NCI-H2196 treated with DMSO at 0.1 percent for 48 hours (cell line): Measurements from ENCODE around the gene NABP1.
"Not testable (repeated sequence)": the region's sequence is repeated elsewhere in the genome, so short reads cannot be mapped to it uniquely, and the experiment has no call there.

Experiments
- DNase-seq: peaks from one replicate; lab custom pipeline; 2025; ENCODE audit not compliant: unreplicated experiment; lab: John Stamatoyannopoulos, UW

NABP1 gene, protein sequence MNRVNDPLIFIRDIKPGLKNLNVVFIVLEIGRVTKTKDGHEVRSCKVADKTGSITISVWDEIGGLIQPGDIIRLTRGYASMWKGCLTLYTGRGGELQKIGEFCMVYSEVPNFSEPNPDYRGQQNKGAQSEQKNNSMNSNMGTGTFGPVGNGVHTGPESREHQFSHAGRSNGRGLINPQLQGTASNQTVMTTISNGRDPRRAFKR

DNA sequence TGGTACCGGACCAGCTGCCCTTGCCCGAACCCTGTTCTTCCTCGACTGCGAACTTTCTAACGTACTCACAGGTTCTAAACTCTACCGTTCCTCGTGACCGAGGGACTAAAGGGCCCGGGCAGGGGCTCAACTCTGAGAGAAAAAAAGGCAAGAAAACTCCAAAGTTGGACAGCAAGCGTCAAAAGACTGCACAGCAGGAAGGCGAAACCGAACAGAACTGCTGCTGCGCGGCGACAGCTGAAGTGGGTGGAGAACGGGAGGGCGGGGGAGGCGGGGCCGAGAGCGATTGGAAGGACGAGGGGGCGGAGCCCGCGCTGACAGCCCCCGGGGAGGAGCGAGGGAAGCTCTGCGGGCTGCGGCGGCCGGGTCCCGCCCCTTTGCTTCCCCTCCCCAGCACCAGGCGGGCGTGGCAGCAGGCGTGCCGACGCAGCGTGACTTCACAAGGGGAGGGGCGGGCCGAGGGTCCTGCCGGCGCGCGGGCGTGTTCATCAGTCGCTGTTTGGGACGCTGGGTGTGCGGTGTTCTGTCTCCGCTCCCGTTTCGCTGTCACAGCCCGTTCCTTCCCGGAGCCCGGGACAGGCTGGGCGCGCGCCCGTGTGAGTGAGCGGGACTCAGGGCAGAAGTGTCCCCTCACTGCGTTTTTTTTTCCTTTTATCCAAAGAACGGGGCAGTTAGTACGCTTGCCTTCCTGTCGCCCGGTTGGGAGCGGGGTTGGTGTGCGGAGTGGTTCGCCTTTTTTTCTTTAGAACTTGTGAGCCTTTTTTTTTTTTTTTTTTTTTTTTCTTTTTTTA, at the start of gene NABP1:
TSS of gene NABP1 (plus strand) at position 491 of the 791 bp plus-strand sequence. CDS start 479 bp downstream, outside the sequence.
- DNase-seq, result peak; percentile 96

DNA sequence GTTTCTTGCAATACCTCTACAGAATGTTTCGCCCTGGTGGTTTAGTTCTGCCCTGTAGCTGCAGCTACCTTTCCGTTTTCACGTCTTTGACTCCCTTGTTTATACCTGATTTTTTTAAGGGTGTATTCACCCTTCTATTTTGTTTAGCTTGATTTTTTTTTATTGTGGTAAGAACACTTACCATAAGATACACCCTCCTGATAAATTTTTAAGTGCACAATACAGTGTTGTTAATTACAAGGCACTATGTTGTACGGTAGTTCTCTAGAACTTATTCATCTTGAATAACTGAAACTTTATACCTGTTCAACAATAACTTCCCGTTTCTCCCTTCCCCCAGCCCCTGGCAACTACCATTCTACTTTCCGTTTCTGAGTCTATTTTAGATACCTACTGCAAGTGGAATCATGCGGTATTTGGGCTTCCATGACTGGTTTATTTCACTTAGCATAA, 48.9 kb upstream of the NABP1 start:
- no peak for DNase-seq

DNA sequence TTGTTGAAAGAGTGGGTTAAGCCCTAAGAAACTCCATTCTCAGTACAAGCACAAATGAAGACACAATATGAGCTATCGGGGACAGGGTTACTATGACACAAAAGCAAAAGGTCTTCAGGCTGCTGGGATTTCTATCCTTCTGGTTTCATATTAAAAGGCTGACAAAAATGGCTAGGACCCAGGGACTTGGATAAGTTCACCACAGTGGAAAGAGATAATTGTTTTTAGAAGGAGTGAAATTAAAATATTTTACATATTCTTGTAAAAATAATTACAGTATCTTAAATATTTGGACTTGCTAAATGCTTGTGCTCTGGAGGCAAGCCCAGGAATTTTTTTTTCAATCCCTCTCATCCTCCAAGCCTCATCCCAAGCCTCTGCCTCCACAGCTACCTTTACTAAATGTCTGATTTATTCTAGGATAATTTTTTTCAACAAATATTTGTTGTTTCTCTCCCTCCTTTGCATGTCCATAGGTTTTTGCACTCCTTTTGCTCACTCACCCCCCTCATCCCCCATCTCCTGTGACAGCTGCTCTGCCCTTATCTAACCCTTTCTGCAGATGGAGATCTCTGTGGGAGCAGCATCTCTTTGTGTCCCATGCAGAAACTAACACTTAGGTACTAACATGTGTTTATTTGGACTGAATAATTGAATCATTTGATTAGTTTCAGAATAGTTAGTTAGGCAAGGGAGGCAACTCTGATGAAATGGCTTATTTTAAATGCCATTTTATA, 47.8 kb upstream of the NABP1 start:
- no peak for DNase-seq

DNA sequence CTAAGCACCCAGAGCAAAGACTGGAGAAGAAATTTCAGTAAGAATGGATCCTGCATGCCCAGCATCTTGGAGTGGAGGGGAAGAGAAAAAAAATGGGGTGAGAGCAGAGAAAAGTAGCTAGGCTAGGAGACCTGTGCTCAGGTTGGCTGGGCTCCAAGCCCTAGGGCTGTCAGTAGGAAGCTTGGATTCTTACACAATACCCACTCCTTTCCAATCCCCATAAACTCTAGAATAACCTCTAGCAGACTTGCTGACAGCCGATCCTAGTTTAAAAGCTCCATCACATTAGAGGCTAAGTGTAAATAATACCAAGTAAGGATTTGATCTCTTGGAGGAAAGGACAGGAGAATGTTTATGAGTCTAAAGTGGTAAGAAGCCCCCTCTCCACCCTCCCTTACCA, 46.2 kb upstream of the NABP1 start:
- DNase-seq, result no peak

DNA sequence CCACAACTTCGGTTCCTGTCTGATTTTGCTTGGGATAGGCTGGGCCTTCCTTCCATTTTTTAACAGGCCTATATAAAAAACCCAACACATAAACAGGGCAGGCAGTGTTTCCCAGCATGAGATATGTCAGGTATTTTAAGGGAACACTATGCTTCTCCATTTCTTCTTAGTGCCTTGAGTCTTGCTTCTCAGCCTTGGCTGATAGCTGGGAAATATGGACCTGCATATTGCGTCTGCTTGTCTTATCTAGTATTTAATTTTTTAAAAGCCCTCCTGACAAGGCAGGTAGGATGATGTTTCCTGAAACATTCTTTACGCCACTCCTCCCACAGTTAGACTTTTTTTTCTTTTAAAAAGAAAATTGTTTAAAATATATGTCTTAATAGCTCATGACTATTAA, 45.5 kb upstream of the NABP1 start:
- DNase-seq, result no peak

DNA sequence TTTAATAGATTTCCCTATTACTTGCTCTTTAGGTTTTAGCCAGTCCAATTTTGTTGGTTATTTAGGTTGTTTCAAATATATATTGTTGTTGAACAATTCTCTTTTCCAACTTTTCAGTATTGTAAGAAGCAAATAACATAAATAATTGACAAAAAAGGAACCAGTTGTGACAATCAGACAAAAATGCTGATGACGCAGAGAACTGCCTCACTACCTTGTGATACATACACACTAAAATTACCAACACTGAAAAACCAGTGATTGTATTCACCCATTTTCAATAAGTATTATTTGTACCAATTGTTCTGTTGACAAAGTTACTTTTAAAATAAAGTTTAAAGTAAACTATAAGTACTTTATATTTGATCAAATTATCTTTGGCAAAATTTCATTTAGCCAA, 43.1 kb upstream of the NABP1 start:
- DNase-seq, result no peak

DNA sequence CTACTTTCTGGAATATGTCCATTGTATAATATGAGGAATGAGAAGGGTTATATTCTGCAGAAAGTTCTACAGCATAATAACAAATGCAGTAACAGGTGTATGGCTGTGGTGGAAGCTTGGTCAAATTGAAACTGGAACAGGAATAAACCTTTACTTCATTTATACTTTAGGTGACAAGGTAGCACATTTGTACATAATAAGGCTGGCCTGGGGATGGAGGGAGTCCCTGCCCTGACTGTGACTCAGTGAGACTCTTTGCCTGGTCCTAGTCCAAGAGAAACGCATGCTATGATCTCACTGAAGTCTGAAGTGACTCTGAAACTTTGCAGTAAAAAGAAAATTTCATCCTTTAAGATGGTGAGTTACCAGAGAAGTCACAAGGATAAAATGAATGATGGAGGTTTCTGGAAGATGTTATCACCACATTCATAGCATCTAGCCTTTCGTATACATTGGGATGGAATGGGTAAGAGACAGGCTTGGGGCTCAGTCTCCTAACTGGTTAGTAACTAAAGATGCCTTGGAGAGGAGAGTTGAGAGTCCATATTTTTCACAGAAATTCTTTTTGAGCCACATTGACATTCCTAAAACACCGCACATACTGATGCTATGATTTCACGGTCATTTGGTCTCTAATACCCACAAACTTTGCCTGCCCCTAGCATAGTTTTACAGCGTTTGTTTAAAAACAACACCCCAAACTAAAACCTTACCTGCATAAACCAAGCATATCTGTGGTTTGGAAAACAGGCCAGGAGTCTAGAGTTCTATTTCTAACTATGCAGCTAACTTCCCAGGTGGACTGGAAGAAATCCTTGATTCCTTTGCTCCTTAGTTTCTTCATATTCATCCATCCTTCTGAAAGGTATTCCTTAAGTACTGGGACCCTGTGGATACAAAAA, 42.4 kb upstream of the NABP1 start:
- no peak for DNase-seq

DNA sequence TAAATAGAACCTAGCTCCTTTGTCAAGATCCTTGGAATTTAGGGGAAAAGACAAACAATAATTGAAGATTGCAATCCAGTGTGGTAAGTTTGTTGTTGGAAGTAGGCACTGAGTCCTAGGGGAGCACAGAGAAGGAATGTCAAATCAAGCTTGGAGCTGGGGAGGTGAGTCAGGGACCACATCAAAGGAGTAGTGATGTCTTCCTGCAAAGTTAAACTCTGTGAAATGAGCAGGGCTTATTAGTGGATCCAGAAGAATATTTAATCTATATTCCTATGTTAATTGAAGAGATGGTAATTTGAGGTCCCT, 41.7 kb upstream of the NABP1 start:
- no peak for DNase-seq

DNA sequence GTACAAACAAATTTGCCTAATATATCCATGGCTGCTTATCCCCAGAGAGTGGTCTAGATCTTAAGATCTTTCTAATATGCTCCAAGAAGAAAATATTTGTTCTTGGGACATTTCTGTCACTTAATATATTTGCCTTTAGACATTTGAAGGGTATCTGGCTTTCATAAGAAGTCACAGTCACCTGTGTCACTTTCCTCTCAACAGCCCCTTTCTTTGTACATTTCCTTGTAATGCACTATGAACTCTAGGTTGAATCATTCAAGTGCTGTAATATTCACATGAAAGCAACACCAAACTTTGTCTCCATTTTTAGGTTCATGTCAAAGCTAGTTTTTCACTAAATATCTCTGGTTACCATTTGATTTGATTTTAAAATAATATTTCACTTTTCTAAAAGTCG, 41.4 kb upstream of the NABP1 start:
- DNase-seq, result no peak

DNA sequence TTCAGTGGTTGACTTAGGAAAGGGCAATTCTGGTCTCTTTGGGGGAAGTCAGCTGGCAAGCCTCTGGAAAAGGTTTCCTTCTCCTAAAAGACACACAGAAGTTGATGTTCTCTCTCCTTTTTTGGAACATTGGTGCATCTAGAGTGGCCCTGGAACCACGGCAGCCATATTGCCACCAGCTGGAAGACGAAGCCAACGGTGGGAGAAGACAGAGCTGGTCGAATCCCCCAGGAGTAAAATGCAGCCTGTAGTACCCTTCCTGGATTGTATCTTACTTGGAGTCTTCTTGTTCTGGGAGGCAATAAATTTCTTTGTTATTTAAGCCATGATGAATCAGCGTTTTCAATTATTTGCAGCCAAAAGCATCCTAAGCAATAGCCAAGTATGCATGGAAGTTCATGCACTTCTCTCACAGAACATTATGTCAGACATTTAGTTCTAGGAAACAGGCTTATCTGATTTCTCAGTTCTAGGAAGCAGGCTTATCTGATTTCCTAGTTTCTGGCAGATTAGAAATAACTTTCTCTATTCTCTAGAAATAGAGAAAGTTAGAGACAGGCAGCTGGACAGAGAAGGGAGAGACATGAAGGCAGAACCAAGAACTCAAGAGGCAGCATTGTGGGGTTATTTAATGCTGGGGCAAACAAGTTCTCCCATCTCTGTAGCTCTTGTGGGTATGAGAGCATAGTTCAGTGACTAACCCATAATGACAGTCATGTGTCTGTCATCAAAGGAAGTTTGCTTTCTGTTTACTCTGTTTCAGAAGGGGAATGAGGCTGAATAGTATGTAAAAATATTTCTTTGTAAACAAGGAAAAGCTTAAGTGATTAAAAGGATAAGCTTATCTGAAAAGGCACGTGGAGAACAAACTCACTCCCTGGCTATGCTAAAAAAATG, 40.5 kb upstream of the NABP1 start:
- no peak for DNase-seq

DNA sequence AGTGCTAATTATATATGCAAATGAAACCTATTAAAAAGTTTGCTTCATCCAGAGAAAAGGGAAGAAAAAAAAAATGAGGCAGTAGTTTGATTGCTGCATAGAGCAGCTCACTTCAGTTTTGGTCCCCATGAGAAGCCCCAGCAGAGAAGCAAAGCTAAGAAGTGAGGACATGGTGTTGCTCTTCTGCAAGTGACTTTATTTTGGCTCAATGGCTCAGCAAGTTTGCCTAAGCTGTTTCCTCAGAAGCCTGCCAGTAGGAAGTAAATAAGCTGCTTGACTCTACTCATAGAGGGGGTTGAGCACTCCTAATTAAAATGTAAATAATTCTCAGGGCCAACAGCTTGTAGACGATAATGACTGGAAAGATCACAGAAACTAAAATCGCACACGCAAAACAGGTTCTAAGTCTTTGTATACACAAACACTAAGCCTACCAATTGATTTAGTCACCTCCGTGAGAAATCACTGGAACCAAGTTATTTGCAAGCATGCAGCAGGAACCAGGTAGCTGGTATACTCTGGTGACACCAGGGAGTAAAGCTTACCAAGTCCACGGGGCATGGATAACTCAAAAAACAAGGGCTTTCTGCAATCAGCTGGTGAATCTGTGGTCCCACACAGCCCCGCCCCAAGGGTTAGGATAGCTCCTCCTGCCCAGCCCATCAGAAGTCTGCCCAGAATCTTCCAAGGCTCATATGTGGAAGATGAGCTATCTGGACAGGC, 39.7 kb upstream of the NABP1 start:
- DNase-seq, result no peak

DNA sequence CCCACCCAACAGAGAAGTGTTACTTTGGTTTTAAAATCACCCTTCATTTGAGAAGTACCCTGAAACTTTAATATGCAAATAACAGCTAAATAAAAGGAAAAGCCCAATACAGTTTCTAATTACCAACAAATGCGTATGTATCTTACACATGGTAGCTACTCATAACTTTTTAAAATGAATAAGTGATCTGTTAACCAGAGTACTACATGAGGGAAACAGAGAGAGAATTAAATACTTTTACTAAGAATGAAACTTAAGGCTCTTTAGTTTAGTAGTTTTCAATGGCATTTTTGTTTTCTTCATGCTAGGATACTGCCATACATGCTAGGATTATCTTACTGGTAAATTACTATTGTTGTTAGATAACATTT, 39.1 kb upstream of the NABP1 start:
- no peak for DNase-seq

DNA sequence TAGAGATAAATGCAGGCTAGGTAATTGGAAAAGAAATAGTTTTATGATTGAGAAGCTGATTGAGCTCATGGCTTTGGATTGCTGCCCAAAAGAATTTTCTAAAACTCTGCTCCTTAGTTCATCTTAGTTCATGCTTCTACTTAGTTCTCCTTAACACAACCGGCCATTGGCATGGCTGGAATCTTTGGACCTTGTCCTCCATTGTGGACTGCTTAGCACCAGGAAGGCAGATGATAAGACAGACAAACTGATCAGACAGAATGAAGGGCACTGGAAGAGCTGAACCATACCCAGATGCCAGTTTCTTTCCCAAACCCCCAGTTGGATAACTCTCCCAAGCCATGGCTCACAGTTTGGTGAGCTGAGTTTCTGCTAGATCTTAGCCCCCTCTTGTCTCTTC, 36.3 kb upstream of the NABP1 start:
- DNase-seq, result no peak

DNA sequence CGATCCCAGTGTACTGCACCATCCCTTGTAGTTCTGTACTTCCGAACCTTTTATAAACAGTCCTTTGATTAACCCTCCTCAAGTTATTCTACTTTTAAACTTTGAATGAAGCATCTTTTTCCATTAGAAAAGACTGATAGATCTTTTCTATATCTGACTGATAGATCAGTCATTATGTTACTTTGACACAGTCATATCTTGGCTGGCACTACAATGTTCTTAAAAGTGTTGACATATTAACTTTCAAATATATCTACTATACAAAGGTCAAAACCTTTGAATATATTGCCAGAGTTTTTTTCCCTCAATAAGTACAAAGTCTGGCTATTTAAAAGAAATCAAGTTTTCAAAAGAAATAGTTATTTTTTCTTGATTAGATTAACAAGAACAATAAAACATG, 35.4 kb upstream of the NABP1 start:
- DNase-seq, result no peak

DNA sequence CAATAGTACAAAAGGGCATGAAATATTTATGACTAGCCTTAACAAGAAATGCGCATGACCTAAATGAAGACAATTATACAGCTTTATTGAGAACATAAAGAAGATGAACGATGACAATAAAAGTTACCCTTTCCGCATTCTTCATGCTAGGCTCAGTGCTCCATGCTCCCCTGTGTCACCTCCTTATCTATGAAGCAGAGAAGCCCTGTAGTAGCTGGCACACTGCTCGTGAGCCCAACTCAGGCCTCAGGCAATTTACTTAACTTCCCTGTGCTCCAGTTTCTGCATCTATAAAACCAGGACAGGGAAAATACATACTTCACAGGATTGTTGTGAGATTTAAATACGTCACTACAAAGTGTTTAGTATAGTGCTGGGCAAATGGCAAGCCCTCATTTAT, 34.5 kb upstream of the NABP1 start:
- no peak for DNase-seq

DNA sequence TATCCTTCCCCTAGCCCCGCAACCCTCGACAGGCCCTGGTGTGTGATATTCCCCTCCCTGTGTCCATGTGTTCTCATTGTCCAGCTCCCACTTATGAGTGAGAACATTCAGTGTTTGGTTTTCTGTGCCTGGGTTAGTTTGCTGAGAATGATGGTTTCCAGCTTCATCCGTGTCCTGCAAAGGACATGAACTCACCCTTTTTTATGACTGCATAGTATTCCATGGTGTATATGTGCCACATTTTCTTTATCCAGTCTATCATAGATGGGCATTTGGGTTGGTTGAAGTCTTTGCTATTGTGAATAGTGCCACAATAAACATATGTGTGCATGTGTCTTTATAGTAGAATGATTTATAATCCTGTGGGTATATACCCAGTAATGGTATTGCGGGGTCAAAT, 33.3 kb upstream of the NABP1 start:
- DNase-seq, result not testable (repeated sequence)

DNA sequence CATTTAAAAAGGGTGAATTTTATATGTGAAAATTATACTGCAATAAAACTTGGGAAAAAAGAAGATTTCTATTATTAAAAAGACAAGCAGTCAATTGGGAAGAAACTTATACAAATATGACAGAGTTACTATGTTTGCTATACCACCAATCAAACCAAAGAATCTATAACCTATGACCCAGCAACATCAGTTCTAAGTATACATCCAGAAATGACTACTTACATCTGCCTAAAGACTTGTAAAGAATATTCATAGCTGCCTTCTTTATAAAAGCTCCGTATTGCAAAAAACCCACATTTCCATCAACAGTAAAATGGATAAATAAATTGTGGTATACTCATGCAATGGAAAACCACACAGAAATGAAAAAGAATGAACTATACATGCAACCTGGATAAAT, 32.9 kb upstream of the NABP1 start:
- no peak for DNase-seq

DNA sequence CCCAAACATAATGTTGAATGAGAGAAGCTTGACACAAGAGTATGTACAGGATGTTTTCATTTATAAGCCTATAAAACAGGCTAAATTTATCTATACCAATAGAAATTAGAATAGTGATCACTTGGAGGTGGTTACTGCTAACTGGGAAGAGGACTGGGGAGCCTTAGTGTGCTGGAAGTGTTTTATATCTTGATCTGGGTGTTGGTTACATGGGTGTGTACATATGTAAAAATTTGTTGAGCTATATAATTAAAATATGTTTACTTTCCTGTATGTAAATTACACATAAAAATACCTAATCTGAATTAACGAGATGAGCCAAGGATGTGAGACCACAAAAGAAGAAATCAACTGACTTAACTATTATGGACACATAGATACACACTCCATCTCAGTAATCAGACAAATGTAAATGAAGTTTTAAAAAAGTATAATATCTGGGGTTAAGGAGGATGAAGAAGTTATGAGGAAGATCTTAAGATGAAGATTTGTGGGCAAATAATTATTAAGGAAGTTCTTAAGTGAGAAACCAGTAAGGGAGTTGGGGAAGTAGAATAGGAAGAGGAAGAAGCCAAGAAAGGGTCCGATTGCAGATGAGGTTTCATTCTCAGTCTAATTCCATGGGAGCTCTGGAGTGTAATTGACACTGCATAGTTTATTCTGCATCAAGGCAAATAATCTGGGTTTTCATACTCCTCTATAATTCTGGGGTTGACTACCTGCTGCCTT, 32.3 kb upstream of the NABP1 start:
- DNase-seq, result no peak
